OCI-LY7 (cell line): Measurements from ENCODE around the gene ARHGAP31. TPM values are rescaled to one million over a fixed set of nuclear protein-coding genes. Genes with fewer than 3 reads are reported as not detected.

Experiments used
- BruUV-seq: library from RNA; stranded (reverse); fragments of 400-500 nt; replicated peaks from 2 replicates; lab custom pipeline; 2021; lab: Mats Ljungman, UMichigan
- CTCF ChIA-PET: fragments of 300-600 bp; sonication (Branson Sonifier 250); formaldehyde crosslinking; loops from one replicate; lab custom pipeline; 2022; ENCODE audit warnings: antibody characterized with exemption; ENCODE audit not compliant: unreplicated experiment; lab: Charles Lee
- POLR2A ChIA-PET: fragments of 300-600 bp; sonication (Branson Sonifier 250); formaldehyde crosslinking; loops from one replicate; lab custom pipeline; 2022; ENCODE audit warnings: antibody characterized with exemption; lab: Charles Lee
- DNase-seq: peaks from one replicate; pipeline ENCODE4 v3.0.0-alpha.2; 2015; ENCODE audit warnings: low spot score
- H2AFZ ChIP-seq: fragments of 200-600 bp; sonication (generic), shearing (Covaris generic); 2 replicates; pipeline ENCODE4 v1.6.1; 2014; ENCODE audit warnings: mild to moderate bottlenecking, antibody characterized with exemption, low read length, moderate library complexity
- H3K27ac ChIP-seq: fragments of 200-600 bp; sonication (generic); 2 replicates; pipeline ENCODE4 v1.5.1; 2014; ENCODE audit warnings: mixed run types, low read depth, mild to moderate bottlenecking, moderate library complexity, low read length, inconsistent platforms; ENCODE audit not compliant: poor library complexity, severe bottlenecking
- H3K36me3 ChIP-seq: fragments of 200-600 bp; sonication (generic); 2 replicates; pipeline ENCODE4 v1.6.1; 2014; ENCODE audit warnings: mild to moderate bottlenecking, antibody characterized with exemption, low read length, moderate library complexity, mixed read lengths; ENCODE audit not compliant: insufficient read depth
- H3K4me1 ChIP-seq: fragments of 200-600 bp; sonication (generic); 2 replicates; pipeline ENCODE4 v1.5.1; 2014; ENCODE audit warnings: mild to moderate bottlenecking, low read length; ENCODE audit not compliant: insufficient read depth, poor library complexity, severe bottlenecking
- H3K4me2 ChIP-seq: fragments of 200-600 bp; sonication (generic); 2 replicates; pipeline ENCODE4 v1.6.1; 2014; ENCODE audit warnings: mild to moderate bottlenecking, low read length
- H3K4me3 ChIP-seq: fragments of 200-600 bp; sonication (generic); 2 replicates; pipeline ENCODE4 v1.5.1; 2014; ENCODE audit warnings: mild to moderate bottlenecking, low read depth, low read length; ENCODE audit not compliant: poor library complexity, severe bottlenecking
- H3K79me2 ChIP-seq: fragments of 200-600 bp; sonication (generic); 2 replicates; pipeline ENCODE4 v1.6.1; 2016; ENCODE audit warnings: low read depth, mild to moderate bottlenecking, low read length, moderate library complexity, mixed read lengths; ENCODE audit not compliant: insufficient read depth
- H3K9me2 ChIP-seq: fragments of 200-600 bp; sonication (generic); 2 replicates; pipeline ENCODE4 v1.6.1; 2016; ENCODE audit warnings: mild to moderate bottlenecking, low read length, mixed read lengths; ENCODE audit not compliant: insufficient read depth
- H3K9me3 ChIP-seq: fragments of 200-600 bp; sonication (generic); 2 replicates; pipeline ENCODE4 v1.6.1; 2014; ENCODE audit warnings: mild to moderate bottlenecking, mixed run types, low read length, mixed read lengths
- H4K20me1 ChIP-seq: fragments of 200-600 bp; sonication (generic); 2 replicates; pipeline ENCODE4 v1.6.1; 2014; ENCODE audit warnings: mild to moderate bottlenecking, antibody characterized with exemption, low read length, moderate library complexity, mixed read lengths; ENCODE audit not compliant: insufficient read depth
- EZH2phosphoT487 ChIP-seq: fragments of 200-600 bp; sonication (generic); IDR thresholded peaks from 2 replicates; pipeline ENCODE4 v1.6.1; 2018; ENCODE audit warnings: low read depth, borderline replicate concordance, mild to moderate bottlenecking, mixed run types, antibody characterized with exemption, low read length, moderate library complexity, mixed read lengths
- intact Hi-C: fragments of 100-400 bp; cut with micrococcal nuclease; formaldehyde crosslinking; loops from one replicate; pipeline ENCODE4 v1.10.0; 2022; ENCODE audit not compliant: unreplicated experiment
- total RNA-seq, 2 experiments: library from RNA; depleted of rRNA in 1 of 2; stranded (reverse); fragments of >200 nt in 1 of 2; shearing (Covaris generic) in 1 of 2; gene quantifications; 2 replicates each; pipeline ENCODE4 v1.2.3, GENCODE V29; 2014 to 2022
- TF ChIP-seq, protein P1 (sequence below): fragments of 200-600 bp; sonication (generic); conservative IDR thresholded peaks from 2 replicates; pipeline ENCODE4 v1.5.1; 2014; ENCODE audit warnings: mild to moderate bottlenecking, antibody characterized with exemption, low read length, moderate library complexity, mixed read lengths

Gene ARHGAP31
- total RNA-seq, 2 experiments from 2014 or later: 2.8 to 4.1 TPM

- ChIA-PET POLR2A (interaction anchor here (0.7 to 7.3 kb wide), 4 partner anchors 10 to 158 kb away, joined by 3 to 55 read pairs (median 4); partner anchors contain the start of gene TMEM39A), CTCF (no interaction called here)
- Histone ChIP-seq H3K79me2 (no peaks in the 10 kb centered on the region), H4K20me1 (no peaks in the 10 kb centered on the region), H3K9me3 (no peaks in the 10 kb centered on the region), H3K4me1 (no peaks in the 10 kb centered on the region), H3K36me3 (peaks cover 97% of the 10 kb centered on the region), H3K9me2 (no peaks in the 10 kb centered on the region), H3K4me2 (no peak overlapping the region), H3K4me3 (no peak overlapping the region), H2AFZ (no peak overlapping the region), H3K27ac (no peak overlapping the region)
- DNase-seq: no peak
- intact Hi-C loops: no loop called here
- BruUV-seq: no TSS peak
- TF ChIP-seq EZH2phosphoT487: no peak
- TF ChIP-seq, protein P1, sequence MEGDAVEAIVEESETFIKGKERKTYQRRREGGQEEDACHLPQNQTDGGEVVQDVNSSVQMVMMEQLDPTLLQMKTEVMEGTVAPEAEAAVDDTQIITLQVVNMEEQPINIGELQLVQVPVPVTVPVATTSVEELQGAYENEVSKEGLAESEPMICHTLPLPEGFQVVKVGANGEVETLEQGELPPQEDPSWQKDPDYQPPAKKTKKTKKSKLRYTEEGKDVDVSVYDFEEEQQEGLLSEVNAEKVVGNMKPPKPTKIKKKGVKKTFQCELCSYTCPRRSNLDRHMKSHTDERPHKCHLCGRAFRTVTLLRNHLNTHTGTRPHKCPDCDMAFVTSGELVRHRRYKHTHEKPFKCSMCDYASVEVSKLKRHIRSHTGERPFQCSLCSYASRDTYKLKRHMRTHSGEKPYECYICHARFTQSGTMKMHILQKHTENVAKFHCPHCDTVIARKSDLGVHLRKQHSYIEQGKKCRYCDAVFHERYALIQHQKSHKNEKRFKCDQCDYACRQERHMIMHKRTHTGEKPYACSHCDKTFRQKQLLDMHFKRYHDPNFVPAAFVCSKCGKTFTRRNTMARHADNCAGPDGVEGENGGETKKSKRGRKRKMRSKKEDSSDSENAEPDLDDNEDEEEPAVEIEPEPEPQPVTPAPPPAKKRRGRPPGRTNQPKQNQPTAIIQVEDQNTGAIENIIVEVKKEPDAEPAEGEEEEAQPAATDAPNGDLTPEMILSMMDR: no peak
These were observed 159.6 kb downstream of the ARHGAP31 start for GRCh38 chr3:119453822-119454221.

DNA sequence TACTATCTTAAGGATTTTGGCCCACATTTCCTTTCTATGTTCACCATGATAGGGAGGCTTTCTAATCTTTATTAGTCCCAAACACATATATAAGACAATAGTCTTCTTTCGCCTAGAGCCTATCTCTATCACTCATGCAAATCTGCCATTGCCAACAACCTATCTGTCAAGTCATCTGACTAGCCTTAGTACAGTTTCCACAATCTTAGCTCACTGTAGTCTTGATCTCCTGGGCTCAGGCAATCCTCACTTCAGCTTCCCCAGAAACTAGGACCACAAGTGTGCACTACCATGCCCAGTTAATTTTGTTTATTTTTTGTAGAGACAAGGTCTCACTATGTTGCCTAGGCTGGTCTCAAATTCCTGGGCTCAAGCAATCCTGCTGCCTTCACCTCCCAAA is 162.3 kb downstream of the ARHGAP31 start:
- no peak overlapping the region for H3K4me2 ChIP-seq
- no peak overlapping the region for H3K27ac ChIP-seq
- H3K4me3 ChIP-seq: no peak overlapping the region
- BruUV-seq: no TSS peak
- DNase-seq: no peak
- H2AFZ ChIP-seq: no peak overlapping the region
- H3K9me3 ChIP-seq: no peaks in the 10 kb centered on the region
- peaks cover 2% of the 10 kb centered on the region for H3K4me1 ChIP-seq
- H3K36me3 ChIP-seq: peaks cover 97% of the 10 kb centered on the region
- intact Hi-C loops: no loop called here
- no peaks in the 10 kb centered on the region for H4K20me1 ChIP-seq
- no peaks in the 10 kb centered on the region for H3K9me2 ChIP-seq
- H3K79me2 ChIP-seq: peaks cover 7% of the 10 kb centered on the region; the same call in 1 of the 2 replicates
- CTCF ChIA-PET: no interaction called here
- POLR2A ChIA-PET: interaction anchor here (1.3 kb wide), 1 partner anchor 41 kb away, joined by 3 read pairs; no protein-coding TSS in a partner anchor
- no peak for TF ChIP-seq EZH2phosphoT487
- TF ChIP-seq, protein P1: no peak

GRCh38 chr3:119457246-119457645 is 163.1 kb downstream of the ARHGAP31 start:
- peaks cover 96% of the 10 kb centered on the region for H3K36me3 ChIP-seq
- intact Hi-C loops: no loop called here
- TF ChIP-seq EZH2phosphoT487: no peak
- TF ChIP-seq, protein P1: no peak
- ChIA-PET POLR2A (no interaction called here), CTCF (no interaction called here)
- no peaks in the 10 kb centered on the region for H3K9me2 ChIP-seq
- H3K4me1 ChIP-seq: peaks cover 9% of the 10 kb centered on the region
- H3K27ac ChIP-seq: no peak overlapping the region
- no peak for DNase-seq
- no peak overlapping the region for H3K4me3 ChIP-seq
- H3K9me3 ChIP-seq: no peaks in the 10 kb centered on the region
- H3K79me2 ChIP-seq: peaks cover 15% of the 10 kb centered on the region; the same call in 1 of the 2 replicates
- H3K4me2 ChIP-seq: no peak overlapping the region
- no peak overlapping the region for H2AFZ ChIP-seq
- no peaks in the 10 kb centered on the region for H4K20me1 ChIP-seq
- BruUV-seq: no TSS peak
